NCI-H1092 treated with DMSO at 0.1 percent for 48 hours (cell line): ENCODE measurements around the gene LMF1.

Experiments used
- DNase-seq: peaks from one replicate; lab custom pipeline; 2025; lab: John Stamatoyannopoulos, UW

LMF1 gene

GRCh38 chr16:1002399-1003166 lies 31.8 kb upstream of the LMF1 start:
- no peak for DNase-seq

GRCh38 chr16:1001096-1001495 lies 30.3 kb upstream of the LMF1 start:
- no peak for DNase-seq

GRCh38 chr16:1000608-1001007 lies 29.8 kb upstream of the LMF1 start:
- DNase-seq = no peak

GRCh38 chr16:999677-1000076 lies 28.9 kb upstream of the LMF1 start:
- no peak for DNase-seq

GRCh38 chr16:998615-999014 lies 27.8 kb upstream of the LMF1 start:
- no peak for DNase-seq

GRCh38 chr16:998211-998610 lies 27.4 kb upstream of the LMF1 start:
- no peak for DNase-seq

GRCh38 chr16:997440-998051 lies 26.8 kb upstream of the LMF1 start:
- no peak for DNase-seq

GRCh38 chr16:996681-997080 lies 25.9 kb upstream of the LMF1 start:
- no peak for DNase-seq

GRCh38 chr16:995783-996182 lies 25.0 kb upstream of the LMF1 start:
- DNase-seq = no peak

- DNase-seq = no peak
Measured at GRCh38 chr16:995087-995486, 24.3 kb upstream of the LMF1 start.

- no peak for DNase-seq
Measured at GRCh38 chr16:993731-994130, 22.9 kb upstream of the LMF1 start.

GRCh38 chr16:991773-992172 lies 21.0 kb upstream of the LMF1 start:
- DNase-seq = no peak

- no peak for DNase-seq
Measured at GRCh38 chr16:991345-991744, 20.6 kb upstream of the LMF1 start.

GRCh38 chr16:990516-991291 lies 19.9 kb upstream of the LMF1 start:
- DNase-seq = no peak

GRCh38 chr16:989354-989814 lies 18.6 kb upstream of the LMF1 start:
- DNase-seq = no peak

GRCh38 chr16:988471-989353 lies 17.9 kb upstream of the LMF1 start:
- DNase-seq = no peak

GRCh38 chr16:987906-988305 lies 17.1 kb upstream of the LMF1 start:
- DNase-seq = no peak

- no peak for DNase-seq
Measured at GRCh38 chr16:986925-987582, 16.3 kb upstream of the LMF1 start.

GRCh38 chr16:986411-986810 lies 15.6 kb upstream of the LMF1 start:
- no peak for DNase-seq

- no peak for DNase-seq
Measured at GRCh38 chr16:985646-986400, 15.0 kb upstream of the LMF1 start.
